ENCODE data around the gene ANAPC13. TPM values are rescaled to one million over a fixed set of nuclear protein-coding genes. Genes with fewer than 3 reads are reported as not detected.
A peak's percentile ranks its signal among the peaks of the same experiment; 100 is the strongest.

The ANAPC13 gene
- total and polyA plus RNA-seq, 10 of the 15 experiments (the other 5 are each of a cell fraction or from before 2014, with no cell fraction given) = 34.9 to 139 (median 83.0) TPM

DNA sequence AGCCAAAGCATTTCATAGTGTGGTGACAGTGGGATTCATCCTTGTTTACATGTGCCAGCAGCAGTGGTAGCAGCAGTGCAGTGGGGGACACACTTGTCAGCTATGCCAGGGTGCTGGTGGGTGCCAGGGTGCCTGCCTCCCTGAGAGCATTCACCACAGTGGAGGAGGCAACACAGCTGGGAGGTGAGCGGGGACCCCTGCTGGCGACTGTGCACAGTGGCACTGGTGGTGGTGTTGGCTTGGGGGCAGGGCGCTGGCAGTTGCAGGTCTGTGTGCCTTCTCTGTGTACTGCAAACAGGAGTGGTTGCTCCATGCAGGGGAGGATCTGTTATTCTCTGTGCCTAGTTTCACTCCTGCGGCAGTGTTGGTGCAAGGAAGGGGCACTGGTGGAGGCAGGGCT lies 41.3 kb upstream of the ANAPC13 start:
- no TSS peak for BruUV-seq (replicated peaks)
- TF ChIP-seq CEBPB (IDR thresholded peaks at IDR 0.05; ENCODE audit: borderline replicate concordance in 1 of 2, low read depth in 2 of 2, low read length in 2 of 2) = no peak
- TF ChIP-seq, protein P1, sequence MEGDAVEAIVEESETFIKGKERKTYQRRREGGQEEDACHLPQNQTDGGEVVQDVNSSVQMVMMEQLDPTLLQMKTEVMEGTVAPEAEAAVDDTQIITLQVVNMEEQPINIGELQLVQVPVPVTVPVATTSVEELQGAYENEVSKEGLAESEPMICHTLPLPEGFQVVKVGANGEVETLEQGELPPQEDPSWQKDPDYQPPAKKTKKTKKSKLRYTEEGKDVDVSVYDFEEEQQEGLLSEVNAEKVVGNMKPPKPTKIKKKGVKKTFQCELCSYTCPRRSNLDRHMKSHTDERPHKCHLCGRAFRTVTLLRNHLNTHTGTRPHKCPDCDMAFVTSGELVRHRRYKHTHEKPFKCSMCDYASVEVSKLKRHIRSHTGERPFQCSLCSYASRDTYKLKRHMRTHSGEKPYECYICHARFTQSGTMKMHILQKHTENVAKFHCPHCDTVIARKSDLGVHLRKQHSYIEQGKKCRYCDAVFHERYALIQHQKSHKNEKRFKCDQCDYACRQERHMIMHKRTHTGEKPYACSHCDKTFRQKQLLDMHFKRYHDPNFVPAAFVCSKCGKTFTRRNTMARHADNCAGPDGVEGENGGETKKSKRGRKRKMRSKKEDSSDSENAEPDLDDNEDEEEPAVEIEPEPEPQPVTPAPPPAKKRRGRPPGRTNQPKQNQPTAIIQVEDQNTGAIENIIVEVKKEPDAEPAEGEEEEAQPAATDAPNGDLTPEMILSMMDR (IDR thresholded peaks at IDR 0.05 in 2 of 3, conservative IDR thresholded peaks at IDR 0.05 in 1 of 3; ENCODE audit: control insufficient read depth in 2 of 3, extremely low read depth in 1 of 3, insufficient read depth in 1 of 3, low read depth in 3 of 3, low read length in 3 of 3) = peak in 2 of 3 experiments; percentile 21 to 32; a peak in 1 of 6 replicates
- 95% methylated on average over 4 of the region's 4 CpGs for WGBS (ENCODE audit: insufficient coverage, insufficient replicate concordance, low lambda C conversion rate, missing lambda C conversion rate)
- no peak overlapping the region for H2AFZ ChIP-seq (ENCODE audit: control insufficient read depth, low read depth, low read length)
- no peak overlapping the region for H3K4me3 ChIP-seq
- no peak for ATAC-seq
- no peak for DNase-seq (ENCODE audit: low read depth, low spot score)
- no peak overlapping the region for H3K4me2 ChIP-seq (ENCODE audit: control insufficient read depth, insufficient read depth)
- intact Hi-C loops (cut with micrococcal nuclease; ENCODE audit: unreplicated experiment) (no loop called here), in situ Hi-C loops (cut with MboI) (no loop called here)
- ChIA-PET SMC1A (ENCODE audit: uncharacterized antibody, unreplicated experiment) (no interaction called here), POLR2A (no interaction called here), RAD21 (ENCODE audit: unreplicated experiment) (no interaction called here), CTCF (no interaction called here)
- H3K79me2 ChIP-seq (ENCODE audit: control insufficient read depth, insufficient read depth, low read length) = 0 out of 2 replicates have a peak, but pooled peaks cover 1% of the 10 kb centered on the region
- H4K20me1 ChIP-seq (ENCODE audit: control insufficient read depth, insufficient read depth) = no peaks in the 10 kb centered on the region
- no peak for FAIRE-seq
- peaks cover 8% of the 10 kb centered on the region; the same call in 2 of the 3 replicates for H3K9me3 ChIP-seq (replicated peaks; ENCODE audit: control insufficient read depth, insufficient read depth, low read length)
- H3K36me3 ChIP-seq (ENCODE audit: control insufficient read depth in 2 of 2, insufficient read depth in 2 of 2, low read length in 1 of 2) = no peaks in the 10 kb centered on the region; a peak in 1 of 4 replicates
- no peak overlapping the region for H3K27ac ChIP-seq (ENCODE audit: control insufficient read depth, insufficient read depth)
- H3K27me3 ChIP-seq (replicated peaks in 1 of 2; ENCODE audit: control insufficient read depth in 2 of 2, insufficient read depth in 2 of 2, low read length in 1 of 2) = no peaks in the 10 kb centered on the region
- no peak overlapping the region for H3K9ac ChIP-seq (ENCODE audit: control insufficient read depth, insufficient read depth, low read length)
- H3K4me1 ChIP-seq (ENCODE audit: control insufficient read depth, insufficient read depth, low read length) = no peaks in the 10 kb centered on the region

DNA sequence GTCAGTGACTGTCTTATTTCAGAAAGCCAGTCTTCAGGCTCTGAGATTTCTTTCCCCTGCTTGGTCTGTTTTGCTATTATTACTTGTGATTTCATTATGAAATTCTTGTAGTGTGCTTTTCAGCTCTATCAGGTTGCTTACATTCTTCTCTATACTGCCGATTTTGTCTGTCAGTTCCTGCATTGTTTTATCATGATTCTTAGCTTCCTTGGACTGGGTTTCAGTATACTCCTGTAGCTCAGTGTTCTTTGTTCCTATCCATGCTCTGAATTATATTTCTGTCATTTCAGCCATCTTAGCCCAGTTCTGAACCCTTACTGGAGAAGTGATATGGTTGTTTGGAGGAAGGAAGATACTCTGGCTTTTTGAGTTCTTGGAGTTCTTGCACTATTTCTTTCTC lies 40.5 kb upstream of the ANAPC13 start:
- Histone ChIP-seq H3K4me1 (ENCODE audit: control insufficient read depth, insufficient read depth, low read length) (no peaks in the 10 kb centered on the region), H3K4me3 (no peak overlapping the region), H3K4me2 (ENCODE audit: control insufficient read depth, insufficient read depth) (no peak overlapping the region), H3K27ac (ENCODE audit: control insufficient read depth, insufficient read depth) (no peak overlapping the region), H3K79me2 (ENCODE audit: control insufficient read depth, insufficient read depth, low read length) (0 out of 2 replicates have a peak, but pooled peaks cover 1% of the 10 kb centered on the region), H3K27me3 (replicated peaks in 1 of 2; ENCODE audit: control insufficient read depth in 2 of 2, insufficient read depth in 2 of 2, low read length in 1 of 2) (no peaks in the 10 kb centered on the region), H4K20me1 (ENCODE audit: control insufficient read depth, insufficient read depth) (no peaks in the 10 kb centered on the region), H2AFZ (ENCODE audit: control insufficient read depth, low read depth, low read length) (no peak overlapping the region), H3K9ac (ENCODE audit: control insufficient read depth, insufficient read depth, low read length) (no peak overlapping the region), H3K36me3 (ENCODE audit: control insufficient read depth in 2 of 2, insufficient read depth in 2 of 2, low read length in 1 of 2) (no peaks in the 10 kb centered on the region; a peak in 1 of 4 replicates), H3K9me3 (replicated peaks; ENCODE audit: control insufficient read depth, insufficient read depth, low read length) (peaks cover 8% of the 10 kb centered on the region; the same call in 2 of the 3 replicates)
- RAD21 ChIA-PET (ENCODE audit: unreplicated experiment) = interaction anchor here (0.7 kb wide), 1 partner anchor 1306 kb away, joined by 3 read pairs; no protein-coding TSS in a partner anchor
- DNase-seq (ENCODE audit: low read depth, low spot score) (no peak), ATAC-seq (no peak), FAIRE-seq (no peak)
- 100% methylated on average over 1 of the region's 1 CpG for WGBS (ENCODE audit: insufficient coverage, insufficient replicate concordance, low lambda C conversion rate, missing lambda C conversion rate)
- in situ Hi-C loops (cut with MboI) (no loop called here), intact Hi-C loops (cut with micrococcal nuclease; ENCODE audit: unreplicated experiment) (no loop called here)
- CTCF ChIA-PET = interaction anchor here (0.6 kb wide), 1 partner anchor 16 kb away, joined by 3 read pairs; no protein-coding TSS in a partner anchor
- BruUV-seq (replicated peaks) = no TSS peak
- SMC1A ChIA-PET (ENCODE audit: uncharacterized antibody, unreplicated experiment) = interaction anchor here (0.6 kb wide), 1 partner anchor 948 kb away, joined by 3 read pairs; no protein-coding TSS in a partner anchor
- POLR2A ChIA-PET = no interaction called here
- TF ChIP-seq ZNF274 (IDR thresholded peaks at IDR 0.05; ENCODE audit: insufficient read depth, insufficient read length) (no peak), GABPA (IDR thresholded peaks at IDR 0.05; ENCODE audit: low read depth) (no peak), BCL11A (IDR thresholded peaks at IDR 0.05; ENCODE audit: low read depth, low read length) (no peak), TCF3 (IDR thresholded peaks at IDR 0.05; ENCODE audit: borderline replicate concordance, insufficient read depth, low read depth, low read length) (no peak)
- TF ChIP-seq, protein P2, sequence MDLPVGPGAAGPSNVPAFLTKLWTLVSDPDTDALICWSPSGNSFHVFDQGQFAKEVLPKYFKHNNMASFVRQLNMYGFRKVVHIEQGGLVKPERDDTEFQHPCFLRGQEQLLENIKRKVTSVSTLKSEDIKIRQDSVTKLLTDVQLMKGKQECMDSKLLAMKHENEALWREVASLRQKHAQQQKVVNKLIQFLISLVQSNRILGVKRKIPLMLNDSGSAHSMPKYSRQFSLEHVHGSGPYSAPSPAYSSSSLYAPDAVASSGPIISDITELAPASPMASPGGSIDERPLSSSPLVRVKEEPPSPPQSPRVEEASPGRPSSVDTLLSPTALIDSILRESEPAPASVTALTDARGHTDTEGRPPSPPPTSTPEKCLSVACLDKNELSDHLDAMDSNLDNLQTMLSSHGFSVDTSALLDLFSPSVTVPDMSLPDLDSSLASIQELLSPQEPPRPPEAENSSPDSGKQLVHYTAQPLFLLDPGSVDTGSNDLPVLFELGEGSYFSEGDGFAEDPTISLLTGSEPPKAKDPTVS (IDR thresholded peaks at IDR 0.05; ENCODE audit: low read depth, low read length) = no peak
- TF ChIP-seq, protein P3, sequence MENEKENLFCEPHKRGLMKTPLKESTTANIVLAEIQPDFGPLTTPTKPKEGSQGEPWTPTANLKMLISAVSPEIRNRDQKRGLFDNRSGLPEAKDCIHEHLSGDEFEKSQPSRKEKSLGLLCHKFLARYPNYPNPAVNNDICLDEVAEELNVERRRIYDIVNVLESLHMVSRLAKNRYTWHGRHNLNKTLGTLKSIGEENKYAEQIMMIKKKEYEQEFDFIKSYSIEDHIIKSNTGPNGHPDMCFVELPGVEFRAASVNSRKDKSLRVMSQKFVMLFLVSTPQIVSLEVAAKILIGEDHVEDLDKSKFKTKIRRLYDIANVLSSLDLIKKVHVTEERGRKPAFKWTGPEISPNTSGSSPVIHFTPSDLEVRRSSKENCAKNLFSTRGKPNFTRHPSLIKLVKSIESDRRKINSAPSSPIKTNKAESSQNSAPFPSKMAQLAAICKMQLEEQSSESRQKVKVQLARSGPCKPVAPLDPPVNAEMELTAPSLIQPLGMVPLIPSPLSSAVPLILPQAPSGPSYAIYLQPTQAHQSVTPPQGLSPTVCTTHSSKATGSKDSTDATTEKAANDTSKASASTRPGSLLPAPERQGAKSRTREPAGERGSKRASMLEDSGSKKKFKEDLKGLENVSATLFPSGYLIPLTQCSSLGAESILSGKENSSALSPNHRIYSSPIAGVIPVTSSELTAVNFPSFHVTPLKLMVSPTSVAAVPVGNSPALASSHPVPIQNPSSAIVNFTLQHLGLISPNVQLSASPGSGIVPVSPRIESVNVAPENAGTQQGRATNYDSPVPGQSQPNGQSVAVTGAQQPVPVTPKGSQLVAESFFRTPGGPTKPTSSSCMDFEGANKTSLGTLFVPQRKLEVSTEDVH (IDR thresholded peaks at IDR 0.05; ENCODE audit: low read depth, partially characterized antibody) = no peak
- TF ChIP-seq, protein P4, sequence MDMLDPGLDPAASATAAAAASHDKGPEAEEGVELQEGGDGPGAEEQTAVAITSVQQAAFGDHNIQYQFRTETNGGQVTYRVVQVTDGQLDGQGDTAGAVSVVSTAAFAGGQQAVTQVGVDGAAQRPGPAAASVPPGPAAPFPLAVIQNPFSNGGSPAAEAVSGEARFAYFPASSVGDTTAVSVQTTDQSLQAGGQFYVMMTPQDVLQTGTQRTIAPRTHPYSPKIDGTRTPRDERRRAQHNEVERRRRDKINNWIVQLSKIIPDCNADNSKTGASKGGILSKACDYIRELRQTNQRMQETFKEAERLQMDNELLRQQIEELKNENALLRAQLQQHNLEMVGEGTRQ (IDR thresholded peaks at IDR 0.05; ENCODE audit: borderline replicate concordance, low read depth, low read length) = no peak
